GM18517 (cell line): Measurements from ENCODE around the gene PLET1.

Experiments
- ATAC-seq: cut with Tn5 transposase; IDR thresholded peaks from one replicate; pipeline ENCODE4 v1.9.1; 2021; ENCODE audit warnings: mild to moderate bottlenecking, moderate library complexity; ENCODE audit not compliant: unreplicated experiment

The PLET1 gene, protein sequence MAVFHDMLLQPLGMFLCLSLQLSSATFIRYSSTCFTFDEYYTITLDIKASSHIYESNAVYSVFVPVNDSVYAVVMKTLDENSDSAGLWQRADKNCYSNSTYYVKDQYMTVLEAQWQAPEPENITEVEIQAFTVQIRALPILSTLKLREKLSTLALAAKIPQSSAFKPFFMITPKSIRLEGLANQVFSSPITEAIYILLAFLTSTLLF

DNA sequence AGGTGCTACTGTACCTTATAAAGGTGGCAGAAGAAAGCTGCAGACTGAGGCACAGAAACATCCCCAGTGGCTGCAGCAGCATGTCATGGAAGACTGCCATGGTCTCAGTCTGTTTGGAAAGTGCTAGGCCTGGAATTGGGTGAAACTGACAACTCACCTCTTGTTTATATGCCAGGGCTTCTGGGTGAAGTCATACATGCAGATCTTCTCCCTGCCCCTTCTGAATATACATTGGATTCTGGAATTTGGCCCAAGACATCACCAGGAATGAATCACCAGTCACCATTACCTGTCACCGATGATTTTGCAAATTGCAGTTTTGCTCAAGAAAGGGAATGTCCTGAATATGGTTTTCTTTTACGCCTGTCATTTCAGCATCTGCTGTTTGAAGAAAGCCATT, at the start of gene PLET1:
Gene PLET1 (minus strand): TSS at position 371 of the 400 bp plus-strand sequence. CDS start 271 bp downstream, at position 100.
- no peak for ATAC-seq

DNA sequence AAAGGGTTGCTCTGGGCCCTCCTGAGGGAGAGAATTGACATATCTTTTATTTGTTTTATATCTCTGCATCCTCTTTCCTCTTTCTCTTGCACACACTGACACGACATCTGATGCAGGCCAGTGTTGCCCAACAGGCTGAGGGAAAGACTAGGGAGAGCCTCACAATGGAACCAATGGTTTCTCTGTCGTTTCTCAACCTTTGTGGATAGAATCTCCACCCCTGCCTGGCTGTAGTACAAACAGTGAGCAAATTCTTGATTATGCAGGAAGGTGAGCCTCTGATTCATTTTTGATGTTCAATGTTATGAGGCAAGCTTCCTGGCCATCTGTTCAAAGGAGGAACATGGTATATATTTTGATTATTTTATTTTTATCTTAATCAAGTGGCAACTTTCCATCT, 49.8 kb upstream of the PLET1 start:
- no peak for ATAC-seq

DNA sequence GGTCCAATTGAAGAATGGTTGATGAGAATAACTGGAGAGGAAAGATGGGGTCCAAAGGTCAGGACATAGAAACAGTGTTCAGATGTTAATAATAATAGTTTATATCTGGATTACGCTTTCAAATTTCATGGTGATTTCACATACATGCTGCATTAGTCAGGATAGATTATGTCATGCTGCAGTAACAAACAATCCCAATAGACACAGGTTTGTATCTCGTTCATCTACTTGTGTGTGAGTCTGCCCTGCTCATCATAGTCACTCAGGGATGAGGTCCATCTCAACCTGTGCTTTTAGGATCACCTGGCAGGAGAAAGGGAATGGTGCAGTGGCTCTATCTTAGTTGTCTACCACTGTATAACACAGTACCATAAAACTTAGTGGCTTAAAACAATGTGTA, 48.0 kb upstream of the PLET1 start:
- ATAC-seq, result no peak

DNA sequence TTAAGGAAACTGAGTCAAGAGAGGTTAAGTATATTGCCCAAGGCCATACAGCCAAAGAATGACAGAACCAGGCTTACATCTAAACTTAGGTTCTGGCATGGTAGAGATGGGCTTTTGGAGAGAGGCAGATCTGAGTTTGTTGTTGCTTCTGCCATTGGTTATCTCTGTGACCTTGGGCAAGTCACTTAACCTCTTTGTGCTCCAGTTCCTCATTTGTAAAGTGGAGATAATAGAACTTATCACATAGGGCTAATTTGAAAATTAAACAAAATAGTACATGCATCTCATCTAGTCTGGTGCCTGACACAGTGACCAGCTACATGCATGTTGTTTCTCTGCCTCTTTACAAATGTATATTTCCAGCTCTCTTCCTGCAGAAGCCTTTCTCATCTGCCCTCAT, 47.0 kb upstream of the PLET1 start:
- ATAC-seq, result no peak

DNA sequence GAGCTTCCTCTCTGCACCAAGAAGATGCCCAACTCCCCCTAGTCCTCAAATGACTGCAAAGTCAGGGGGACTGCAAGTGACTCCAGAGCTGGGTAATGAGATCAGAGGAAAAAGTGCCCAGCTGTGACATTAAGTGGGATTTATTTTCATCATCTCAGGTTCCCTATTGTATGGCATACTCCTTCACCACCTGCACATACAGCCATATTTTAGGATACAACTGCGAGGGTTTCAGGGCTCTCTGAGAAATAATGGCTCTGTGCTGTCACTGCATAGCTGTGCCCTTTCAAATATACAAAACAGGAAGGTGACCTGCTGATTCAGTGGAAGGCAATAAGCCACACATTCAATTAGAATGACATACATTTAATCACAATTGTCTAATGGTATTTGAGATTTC, 45.6 kb upstream of the PLET1 start:
- no peak for ATAC-seq

DNA sequence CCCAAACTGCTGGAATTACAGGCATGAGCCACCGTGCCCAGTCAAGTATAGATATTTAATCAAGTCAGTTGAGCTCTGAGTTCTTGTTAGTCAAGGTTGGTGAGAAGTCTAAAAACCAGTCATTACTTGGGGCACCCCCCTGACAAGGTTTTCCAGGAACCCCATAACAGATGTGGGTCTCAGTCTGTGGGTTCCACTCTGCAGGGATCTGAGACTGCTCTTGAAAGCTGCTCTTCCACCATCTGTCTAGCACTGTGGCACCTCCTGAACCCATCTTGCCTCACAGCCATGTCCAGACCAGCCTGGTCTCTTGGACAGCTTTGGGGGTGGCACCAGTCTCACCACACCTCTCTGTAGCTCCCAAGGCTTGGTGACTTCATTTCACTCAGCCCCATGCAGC, 44.3 kb upstream of the PLET1 start:
- no peak for ATAC-seq

DNA sequence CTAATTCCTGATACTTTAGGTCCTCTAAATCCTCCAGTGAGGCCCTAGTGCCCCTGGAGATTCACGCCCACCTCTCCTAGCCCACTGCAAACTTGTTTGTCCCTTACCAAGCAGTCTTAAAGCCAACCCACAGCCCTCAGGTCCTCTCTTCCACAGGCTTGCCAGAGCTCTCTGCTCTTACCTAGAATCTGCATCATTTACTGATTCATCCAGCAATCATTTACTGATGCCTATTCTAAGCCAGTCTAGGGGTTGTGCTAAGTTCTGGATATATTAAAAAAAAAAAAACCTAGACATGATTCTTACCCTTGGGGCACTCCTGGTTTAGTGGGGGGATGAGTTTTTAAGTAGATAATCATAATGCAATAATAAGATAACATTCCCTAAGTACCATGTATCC, 43.0 kb upstream of the PLET1 start:
- no peak for ATAC-seq

DNA sequence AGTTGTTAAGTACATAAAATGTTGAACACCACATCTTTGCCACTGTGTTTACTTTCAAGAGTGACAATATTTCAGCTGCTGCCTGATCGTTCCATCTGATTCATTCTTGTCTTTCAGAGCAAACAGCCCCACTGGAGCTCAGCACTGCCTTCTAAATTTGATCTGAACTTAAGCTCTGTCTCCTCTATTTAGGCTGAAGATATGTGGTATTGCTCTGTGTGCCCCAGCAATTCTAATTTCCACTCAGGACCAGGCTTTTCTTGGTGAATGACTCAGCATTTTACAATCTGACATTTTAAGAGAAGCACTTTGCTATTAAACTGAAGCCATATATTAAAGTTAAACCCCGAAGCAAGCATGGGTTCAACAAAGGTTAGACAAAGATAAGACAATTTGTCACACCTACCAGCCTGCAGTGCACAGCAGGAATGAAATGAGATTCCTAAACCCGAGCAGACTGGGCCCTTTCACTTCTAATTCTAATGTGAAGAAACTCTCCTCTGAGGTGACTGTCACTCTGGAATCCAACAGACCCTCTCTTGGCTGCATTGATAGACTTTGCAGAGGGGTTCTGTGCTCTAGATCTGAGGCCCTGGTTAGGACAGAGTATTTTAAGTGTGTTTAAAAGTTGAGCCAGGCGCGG, 41.7 kb upstream of the PLET1 start:
- no peak for ATAC-seq

DNA sequence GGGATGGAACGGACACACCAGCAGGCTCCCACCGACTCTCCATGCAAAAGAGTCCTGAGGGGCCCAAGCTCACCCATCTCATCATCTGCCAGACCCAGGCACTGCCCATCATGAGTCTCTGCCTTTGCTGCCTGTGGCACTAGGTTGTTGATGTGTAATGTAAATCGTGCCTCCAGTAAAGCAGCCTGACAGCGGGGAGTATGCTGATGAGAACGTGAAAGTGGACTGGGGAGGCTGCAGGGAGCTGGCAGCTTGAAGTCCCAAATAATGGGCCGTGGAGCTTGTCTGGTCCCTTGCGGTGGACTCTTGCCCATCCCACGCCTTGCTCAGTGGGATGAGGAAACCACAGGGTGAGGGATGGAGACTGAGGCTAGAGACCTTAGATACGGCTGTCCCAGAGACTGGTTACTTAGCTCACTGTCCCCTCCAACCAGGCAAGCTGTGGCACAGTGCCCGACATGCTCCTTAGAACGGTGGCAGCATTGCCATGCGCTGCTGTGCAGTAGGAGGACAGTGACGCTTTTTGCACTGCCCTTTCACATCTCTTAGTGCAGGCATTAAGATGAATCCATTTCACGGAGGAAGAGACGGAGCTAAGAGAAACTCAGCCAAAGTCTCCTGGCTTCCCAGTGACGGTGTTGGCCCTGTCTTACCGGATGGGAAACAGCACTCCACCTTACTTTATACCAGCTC, 39.6 kb upstream of the PLET1 start:
- ATAC-seq, result no peak

DNA sequence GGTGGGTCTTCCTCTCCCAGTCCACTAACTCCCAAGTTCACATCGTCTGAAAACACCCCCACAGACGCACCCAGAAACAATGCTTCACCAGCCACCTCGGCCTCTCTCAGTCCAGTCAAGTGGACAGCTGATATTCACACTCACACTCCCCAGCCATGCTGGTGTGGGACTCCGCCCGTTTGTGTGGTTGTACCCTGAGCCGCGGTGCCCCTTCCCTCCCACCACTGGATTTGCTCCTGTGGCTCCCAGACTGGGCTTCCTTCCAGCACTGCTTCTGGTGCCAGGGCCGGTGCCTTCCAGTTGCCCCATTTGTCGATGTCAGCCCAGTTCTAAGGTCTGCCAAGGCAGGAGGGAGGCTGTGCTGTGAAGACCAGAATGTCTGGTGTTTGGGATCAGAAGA, 37.9 kb upstream of the PLET1 start:
- ATAC-seq, result no peak

DNA sequence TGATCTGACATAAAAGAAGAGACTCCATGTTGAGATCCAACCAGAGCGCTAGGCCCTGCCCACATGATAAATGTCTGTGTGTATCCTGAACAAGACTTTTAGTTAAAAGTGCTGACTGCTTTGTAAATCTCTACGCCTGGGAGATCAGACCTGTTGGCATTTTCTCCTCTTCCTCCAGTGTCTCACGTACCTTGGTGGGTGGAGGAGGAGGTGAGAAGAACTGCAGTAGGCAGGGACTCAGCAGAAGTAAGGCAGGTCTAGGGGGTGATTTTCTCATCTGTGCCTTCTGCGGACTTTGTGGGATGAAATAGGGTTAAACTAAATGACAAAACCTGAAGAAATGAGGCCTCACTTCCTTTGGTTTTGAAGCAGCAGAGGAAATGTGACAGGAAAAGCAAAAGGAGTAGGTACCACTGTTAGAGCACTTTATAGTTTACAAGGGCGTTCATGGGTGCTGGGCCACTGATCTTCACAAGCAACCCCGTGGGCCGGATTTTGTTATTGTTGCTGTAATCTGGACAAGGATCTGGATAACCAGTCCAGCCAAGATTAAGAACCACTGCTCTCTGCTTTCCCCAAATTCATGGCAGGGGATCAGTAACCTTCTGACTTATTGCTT, 36.7 kb upstream of the PLET1 start:
- no peak for ATAC-seq

DNA sequence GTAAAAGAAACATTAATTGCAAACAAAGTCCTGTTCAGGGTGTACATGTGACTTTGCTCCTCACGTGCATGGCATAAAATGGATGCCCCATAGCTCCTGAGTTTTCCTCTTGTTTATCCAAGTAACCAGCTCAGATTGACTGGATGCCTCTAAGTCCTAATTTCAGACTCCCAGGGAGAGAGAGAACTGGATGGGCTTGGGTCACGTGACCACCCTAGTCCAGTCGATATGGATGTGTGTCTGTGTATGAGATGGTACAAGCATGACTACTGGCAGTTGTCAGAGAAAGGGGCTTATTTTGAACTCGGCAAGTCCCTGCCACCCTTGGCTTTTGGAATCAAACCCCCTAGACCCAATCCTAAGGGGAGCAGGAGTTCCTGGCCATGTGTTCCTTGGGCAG, 35.4 kb upstream of the PLET1 start:
- ATAC-seq, result no peak

DNA sequence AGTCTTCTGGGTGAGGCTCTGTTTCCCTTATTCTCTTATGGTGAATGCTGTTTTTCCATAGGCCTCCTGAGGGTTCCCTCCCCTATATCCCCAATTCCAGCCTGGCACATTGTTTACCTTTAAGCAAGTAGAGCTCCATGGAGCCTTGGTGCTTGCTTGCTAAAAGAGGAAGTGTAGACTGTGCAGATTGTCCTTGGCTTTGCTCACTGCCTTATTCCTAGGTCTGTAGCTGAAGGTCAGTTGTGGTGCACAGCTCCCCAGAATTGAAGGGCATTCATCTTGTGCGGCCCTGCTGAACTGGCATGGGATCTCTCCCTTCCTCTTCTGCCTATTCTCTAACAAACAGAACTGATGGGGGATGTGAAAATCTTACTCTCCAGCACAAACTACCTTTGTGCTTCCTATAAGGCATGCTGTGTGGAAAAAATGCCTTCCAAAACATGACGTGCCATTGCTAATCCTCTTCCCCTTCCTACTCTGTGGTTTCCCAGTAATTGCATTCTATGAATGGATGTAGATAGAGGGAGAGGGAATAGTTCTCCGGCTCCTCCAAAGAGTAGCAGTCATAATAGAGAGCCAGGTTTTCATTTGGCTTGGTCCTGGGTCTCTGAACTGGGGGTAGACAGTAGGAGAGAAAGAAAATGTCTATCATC, 34.2 kb upstream of the PLET1 start:
- no peak for ATAC-seq

DNA sequence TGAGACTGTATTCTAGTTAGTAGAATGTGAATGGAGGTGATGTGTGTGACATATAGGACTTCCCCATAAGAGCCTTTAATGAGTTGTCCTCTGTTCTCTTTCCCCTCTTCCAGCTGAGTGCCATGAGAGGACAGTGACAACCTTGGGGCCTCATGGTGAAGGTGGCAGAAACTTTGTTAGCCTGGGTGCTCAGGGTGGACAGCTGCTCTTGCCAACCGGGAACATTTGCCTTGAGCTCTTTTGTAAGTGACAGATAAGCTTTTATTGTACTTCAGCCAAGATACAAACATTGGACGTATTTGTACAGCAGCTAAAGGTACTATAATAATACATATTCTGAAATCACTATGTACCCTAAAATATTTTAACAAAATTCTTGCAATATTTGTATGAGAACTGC, 33.0 kb upstream of the PLET1 start:
- no peak for ATAC-seq

DNA sequence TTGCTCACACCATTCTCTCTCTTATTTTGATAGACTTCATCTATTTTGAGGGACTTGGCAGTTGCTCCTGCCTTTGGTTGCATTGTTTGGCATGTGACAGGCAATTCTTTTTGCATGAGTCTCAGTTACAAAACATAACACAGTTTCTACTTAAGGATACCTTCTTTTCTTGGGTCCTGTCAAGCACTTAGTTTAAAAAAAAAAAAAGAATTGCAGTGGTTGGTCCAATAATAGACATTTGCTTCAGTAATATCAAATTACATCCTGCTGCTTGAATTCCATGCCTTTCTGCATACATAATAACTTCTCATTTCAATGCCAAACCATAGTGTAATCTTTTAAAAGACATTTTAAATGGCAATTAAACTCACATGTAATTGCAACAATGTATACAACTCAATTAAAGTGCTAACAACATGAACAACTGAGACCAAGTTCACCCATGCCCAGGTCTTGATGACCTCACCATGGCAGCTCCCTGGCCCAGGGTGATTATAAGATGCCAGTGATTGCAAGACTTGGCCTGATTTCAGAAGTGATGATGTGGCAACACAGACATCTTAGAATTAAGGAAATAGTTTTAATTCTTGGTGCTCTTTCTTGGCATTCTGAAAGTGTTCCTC, 32.2 kb upstream of the PLET1 start:
- ATAC-seq, result no peak

DNA sequence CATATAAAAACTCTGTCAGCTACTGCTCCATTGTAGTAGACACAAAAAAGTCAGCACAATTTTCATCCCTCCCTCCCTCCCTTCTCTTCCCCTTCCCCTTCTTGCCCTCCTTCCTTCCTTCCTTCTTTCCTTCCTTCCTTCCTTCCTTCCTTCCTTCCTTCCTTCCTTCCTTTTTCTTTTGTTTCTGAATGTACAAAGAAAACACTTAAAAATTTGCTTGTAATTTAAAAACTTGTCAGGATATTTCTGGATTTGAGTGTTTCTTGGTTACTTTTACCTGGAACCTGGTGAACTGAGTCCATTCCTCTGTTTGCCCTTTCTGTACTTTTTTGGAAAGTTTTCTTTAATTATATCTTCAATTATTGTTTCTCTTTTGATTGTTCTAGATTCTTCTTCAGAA, 31.5 kb upstream of the PLET1 start:
- no peak for ATAC-seq

DNA sequence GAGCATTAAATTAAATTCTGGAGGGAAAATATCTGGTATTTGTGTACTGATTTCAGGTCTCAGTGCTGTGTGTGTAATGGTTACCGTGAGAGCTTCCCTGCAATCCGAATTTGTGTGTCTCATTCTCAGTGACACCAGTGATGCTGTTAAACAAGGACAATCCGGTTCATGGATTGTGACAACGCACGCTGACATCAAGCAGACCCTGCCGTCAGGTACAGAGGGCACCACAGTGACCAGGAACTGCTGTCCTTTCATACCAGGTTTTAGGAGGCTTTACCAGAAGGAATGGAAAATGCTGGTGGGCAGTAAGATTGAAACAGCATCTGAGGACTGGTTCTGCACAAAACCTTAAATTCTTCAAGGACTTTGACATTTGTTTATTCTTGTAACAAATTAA, 30.5 kb upstream of the PLET1 start:
- no peak for ATAC-seq

DNA sequence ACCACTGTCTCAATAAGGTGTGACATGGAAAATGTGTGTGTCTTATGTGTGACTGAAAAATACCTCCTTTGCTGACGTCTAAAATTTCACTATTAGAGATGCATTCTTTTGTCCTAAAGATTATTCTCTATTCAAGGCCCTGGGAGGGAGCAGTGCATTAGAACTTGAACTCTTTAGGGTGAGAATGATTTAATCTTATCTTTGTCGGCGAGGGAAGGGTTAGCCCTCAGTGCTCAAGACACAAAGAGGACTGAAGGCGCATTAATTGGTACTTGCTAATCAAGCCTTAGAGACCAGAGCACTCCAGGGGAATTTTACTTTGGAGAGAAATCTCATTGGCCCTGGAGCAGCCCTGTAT, 29.8 kb upstream of the PLET1 start:
- ATAC-seq, result no peak

DNA sequence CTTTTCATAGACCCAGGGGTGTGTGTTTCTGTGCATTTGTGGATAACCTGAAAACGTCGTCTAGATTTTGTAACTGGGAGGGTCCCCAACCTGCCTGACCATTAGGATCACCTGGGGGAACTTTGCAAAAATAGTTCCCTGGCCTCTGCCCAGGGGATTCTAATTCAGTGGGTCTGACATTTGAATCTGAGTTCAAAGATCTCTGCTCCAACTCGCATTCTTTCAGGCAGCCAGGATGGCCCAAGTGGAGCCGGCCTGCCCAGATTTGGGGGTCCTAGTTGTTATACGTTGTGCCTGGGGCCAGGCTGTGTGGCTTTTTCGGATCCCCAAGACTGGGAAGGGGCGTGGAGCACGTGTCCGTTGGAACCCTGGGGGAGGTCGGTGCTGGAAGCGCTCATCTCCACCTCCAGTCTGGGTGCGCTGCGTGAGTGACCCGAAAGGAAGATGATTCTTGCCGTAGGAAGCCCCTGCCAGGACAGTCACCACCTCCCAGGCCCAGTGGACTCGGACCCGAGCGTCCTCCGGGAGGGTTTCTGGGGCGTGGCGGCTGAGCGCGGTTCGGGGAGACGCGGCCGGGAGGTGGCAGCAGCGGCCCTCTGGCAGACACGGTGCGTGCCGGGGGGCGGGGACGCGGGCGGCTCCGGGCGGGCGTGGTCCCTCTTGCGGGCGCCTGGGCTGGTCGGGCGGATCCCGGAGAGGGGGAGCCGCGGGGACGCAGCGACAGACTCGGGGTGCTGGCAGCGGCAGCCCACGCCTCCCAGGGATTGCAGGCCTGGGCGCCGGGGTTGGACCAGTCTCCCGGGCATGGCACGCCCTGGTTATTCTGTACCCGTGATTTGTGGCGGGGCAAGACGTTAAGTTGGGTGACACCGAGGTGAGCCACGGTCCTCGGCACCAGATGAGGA, 29.2 kb upstream of the PLET1 start:
- peak; percentile 79 for ATAC-seq

DNA sequence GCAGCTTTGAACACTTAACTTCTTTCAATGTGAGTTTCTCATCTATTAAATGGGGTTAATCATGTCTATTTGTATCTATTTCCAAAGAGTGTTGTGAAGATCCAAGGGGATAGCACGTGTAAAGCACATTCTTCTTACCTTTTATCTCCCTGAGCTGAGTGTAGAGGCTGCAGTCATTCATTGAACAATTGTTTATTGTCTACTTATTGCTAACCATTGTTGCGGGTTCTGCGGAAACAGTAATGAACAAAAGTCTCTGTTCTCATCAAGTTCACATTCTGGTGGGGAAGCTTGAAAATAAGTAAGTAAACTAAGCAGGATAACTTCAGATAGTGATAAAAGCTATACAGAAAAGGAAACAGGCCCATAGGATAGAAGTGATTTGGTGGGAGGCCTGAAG, 27.4 kb upstream of the PLET1 start:
- no peak for ATAC-seq
